Keratinocyte (primary cell): ENCODE data around the gene COG5. TPM values are rescaled to one million over a fixed set of nuclear protein-coding genes. Genes with fewer than 3 reads are reported as not detected.

ENCODE experiments used
- DNase-seq: peaks from one replicate; pipeline ENCODE4 v3.0.0-alpha.2; 2011; ENCODE audit warnings: low read depth, missing footprints, low spot score
- FAIRE-seq: peaks from 2 replicates; lab custom pipeline; 2011; peaks lifted over from hg19 to GRCh38; lab: Jason Lieb, UNC
- H2AFZ ChIP-seq: 2 replicates; pipeline ENCODE4 v1.6.0; 2012; ENCODE audit warnings: low read length, control low read depth, inconsistent platforms; ENCODE audit not compliant: control insufficient read depth
- H3K27ac ChIP-seq: 2 replicates; pipeline ENCODE4 v1.5.1; 2011; ENCODE audit warnings: low read length; ENCODE audit not compliant: control insufficient read depth, insufficient read depth
- H3K27me3 ChIP-seq: 3 replicates; pipeline ENCODE4 v1.6.0; 2011; ENCODE audit warnings: low read length; ENCODE audit not compliant: control insufficient read depth, insufficient read depth; ENCODE audit errors: extremely low read depth
- H3K36me3 ChIP-seq, 2 experiments: 2 replicates in 1 of 2; 3 replicates in 1 of 2; pipeline ENCODE4 v1.5.1; 2011; ENCODE audit warnings: low read length in 2 of 2, mild to moderate bottlenecking in 1 of 2; ENCODE audit not compliant: control insufficient read depth in 2 of 2, insufficient read depth in 2 of 2; ENCODE audit errors: extremely low read depth in 1 of 2
- H3K4me1 ChIP-seq: 3 replicates; pipeline ENCODE4 v1.5.1; 2011; ENCODE audit warnings: low read length; ENCODE audit not compliant: control insufficient read depth, insufficient read depth; ENCODE audit errors: extremely low read depth
- H3K4me2 ChIP-seq: 3 replicates; pipeline ENCODE4 v1.6.0; 2011; ENCODE audit warnings: low read depth, low read length; ENCODE audit not compliant: control insufficient read depth, insufficient read depth; ENCODE audit errors: extremely low read depth
- H3K4me3 ChIP-seq, 3 experiments: fragments of 200-600 bp in 1 of 3; sonication (generic) in 1 of 3; 2 replicates in 2 of 3; 3 replicates in 1 of 3; pipeline ENCODE4 v1.5.1; 2011 to 2016; ENCODE audit warnings: low read length in 3 of 3, mild to moderate bottlenecking in 3 of 3, control low read depth in 2 of 3, inconsistent platforms in 1 of 3, low read depth in 1 of 3, mixed read lengths in 1 of 3, mixed run types in 1 of 3, moderate library complexity in 1 of 3; ENCODE audit not compliant: control insufficient read depth in 2 of 3, insufficient read depth in 2 of 3; ENCODE audit errors: extremely low read depth in 1 of 3
- H3K79me2 ChIP-seq: 2 replicates; pipeline ENCODE4 v1.6.0; 2012; ENCODE audit warnings: low read length; ENCODE audit not compliant: control insufficient read depth, insufficient read depth
- H3K9ac ChIP-seq: 3 replicates; pipeline ENCODE4 v1.6.0; 2011; ENCODE audit warnings: low read length; ENCODE audit not compliant: control insufficient read depth, insufficient read depth; ENCODE audit errors: extremely low read depth
- H3K9me1 ChIP-seq: 3 replicates; pipeline ENCODE4 v1.6.0; 2011; ENCODE audit warnings: low read length; ENCODE audit not compliant: control insufficient read depth, insufficient read depth; ENCODE audit errors: extremely low read depth
- H3K9me3 ChIP-seq: 2 replicates; pipeline ENCODE4 v1.5.1; 2012; ENCODE audit warnings: low read depth, low read length; ENCODE audit not compliant: control insufficient read depth
- H4K20me1 ChIP-seq: 3 replicates; pipeline ENCODE4 v1.6.0; 2011; ENCODE audit warnings: low read length; ENCODE audit not compliant: control insufficient read depth, insufficient read depth; ENCODE audit errors: extremely low read depth
- CTCF ChIP-seq, 3 experiments: IDR thresholded peaks in 1 of 3; conservative IDR thresholded peaks in 1 of 3; optimal IDR thresholded peaks in 1 of 3; 2 replicates in 2 of 3; 3 replicates in 1 of 3; pipeline versions ENCODE3 to v1.5.1; 2011; ENCODE audit warnings: low read length in 3 of 3, mild to moderate bottlenecking in 3 of 3, moderate library complexity in 2 of 3, control low read depth in 1 of 3, inconsistent platforms in 1 of 3; ENCODE audit not compliant: insufficient read depth in 2 of 3; ENCODE audit errors: extremely low read depth in 1 of 3
- EZH2 ChIP-seq: IDR thresholded peaks from one replicate; pipeline ENCODE4 v1.6.1; 2012; ENCODE audit warnings: inconsistent platforms, mild to moderate bottlenecking, low read length, moderate library complexity
- dilution Hi-C: fragments of 300-500 bp; cut with MboI; formaldehyde crosslinking; loops from one replicate; pipeline ENCODE4 v1.7.0; 2020; ENCODE audit warnings: low sequenced_read_pairs; ENCODE audit not compliant: extremely low pct_ligation_motif_present
- polyA plus RNA-seq, 5 experiments: library from polyadenylated mRNA; depleted of rRNA in 3 of 5; stranded (reverse) in 3 of 5; stranded (forward) in 1 of 5; unstranded in 1 of 5; fragments of >200 nt; gene quantifications; 1 replicate in 1 of 5; 2 replicates in 3 of 5; 3 replicates in 1 of 5; pipeline versions ENCODE4 v1.2.1 to v1.2.3, GENCODE V29; 2011 to 2012; ENCODE audit warnings: missing spikeins in 2 of 5, low read depth in 1 of 5, low replicate concordance in 1 of 5

COG5 gene
- polyA plus RNA-seq, 1 donor (not counting 4 experiments of a cell fraction or from before 2014, with no cell fraction given), result 50.7 TPM

GRCh38 chr7:107404740-107405537 lies 158.8 kb downstream of the COG5 start:
- Histone ChIP-seq H2AFZ (no peak overlapping the region), H3K79me2 (no peaks in the 10 kb centered on the region), H3K4me1 (peaks cover 18% of the 10 kb centered on the region), H3K9me1 (no peaks in the 10 kb centered on the region), H3K4me3 (peak overlapping the region in 2 of 3 experiments; percentile 17 to 47), H3K9ac (peak overlapping the region; percentile 72), H3K27ac (peak overlapping the region; percentile 94), H3K4me2 (peak overlapping the region; percentile 86), H3K27me3 (no peaks in the 10 kb centered on the region), H3K9me3 (no peaks in the 10 kb centered on the region), H3K36me3 (no peaks in the 10 kb centered on the region), H4K20me1 (no peaks in the 10 kb centered on the region)
- TF ChIP-seq CTCF (optimal IDR thresholded peaks at IDR 0.05 in 1 of 3, IDR thresholded peaks at IDR 0.05 in 1 of 3, conservative IDR thresholded peaks at IDR 0.05 in 1 of 3; ENCODE audit: extremely low read depth in 1 of 3, insufficient read depth in 2 of 3, low read length in 3 of 3) (no peak), EZH2 (no peak)
- FAIRE-seq (peak; percentile 70), DNase-seq (no peak)
- dilution Hi-C loops, result no loop called here

- dilution Hi-C loops, result no loop called here
- peaks cover 4% of the 10 kb centered on the region for H3K4me1 ChIP-seq
- no peak overlapping the region for H2AFZ ChIP-seq
- no peaks in the 10 kb centered on the region for H3K27me3 ChIP-seq
- H3K36me3 ChIP-seq, result no peaks in the 10 kb centered on the region
- no peak for FAIRE-seq
- no peak overlapping the region for H3K4me3 ChIP-seq
- no peak for DNase-seq
- no peak overlapping the region for H3K27ac ChIP-seq
- no peaks in the 10 kb centered on the region for H3K79me2 ChIP-seq
- H3K9me3 ChIP-seq, result no peaks in the 10 kb centered on the region
- H3K4me2 ChIP-seq, result no peak overlapping the region
- no peaks in the 10 kb centered on the region for H3K9me1 ChIP-seq
- no peak overlapping the region for H3K9ac ChIP-seq
- H4K20me1 ChIP-seq, result no peaks in the 10 kb centered on the region
- TF ChIP-seq EZH2, result no peak
- TF ChIP-seq CTCF (optimal IDR thresholded peaks at IDR 0.05 in 1 of 3, IDR thresholded peaks at IDR 0.05 in 1 of 3, conservative IDR thresholded peaks at IDR 0.05 in 1 of 3; ENCODE audit: extremely low read depth in 1 of 3, insufficient read depth in 2 of 3, low read length in 3 of 3), result no peak
These were observed 165.6 kb downstream of the COG5 start for GRCh38 chr7:107398161-107398560.
